Right kidney (tissue), 1 donor: ENCODE results near the gene DEXI.

Experiments
- DNase-seq: peaks from one replicate; pipeline ENCODE4 v3.0.0-alpha.2; 2016

DEXI gene

GRCh38 chr16:10895053-10895946, 47.0 kb downstream of the DEXI start:
- peak; percentile 46 for DNase-seq

- DNase-seq = no peak
These were observed 49.4 kb downstream of the DEXI start for GRCh38 chr16:10892782-10893318.

- no peak for DNase-seq
These were observed 52.4 kb downstream of the DEXI start for GRCh38 chr16:10889855-10890254.

GRCh38 chr16:10888320-10888937, 53.8 kb downstream of the DEXI start:
- DNase-seq = no peak

GRCh38 chr16:10885246-10885645, 57.0 kb downstream of the DEXI start:
- DNase-seq = no peak

- DNase-seq = peak; percentile 42
These were observed 59.3 kb downstream of the DEXI start for GRCh38 chr16:10883004-10883403.

GRCh38 chr16:10881479-10882030, 60.7 kb downstream of the DEXI start:
- DNase-seq = no peak

GRCh38 chr16:10880594-10881452, 61.4 kb downstream of the DEXI start:
- DNase-seq = no peak

- DNase-seq = no peak
These were observed 62.3 kb downstream of the DEXI start for GRCh38 chr16:10879681-10880589.
